NT2/D1 (cell line): ENCODE data around the gene FBXL16.
A peak's percentile ranks its signal among the peaks of the same experiment; 100 is the strongest.

Experiments
- DNase-seq: peaks from one replicate; pipeline ENCODE4 v3.0.0-alpha.2; 2011; ENCODE audit warnings: low read depth, low spot score
- H3K27me3 ChIP-seq: 2 replicates; pipeline ENCODE4 v1.6.0; 2011; ENCODE audit warnings: mild to moderate bottlenecking; ENCODE audit not compliant: insufficient read length, insufficient read depth
- H3K36me3 ChIP-seq: 2 replicates; pipeline ENCODE4 v1.6.1; 2011; ENCODE audit warnings: mild to moderate bottlenecking, low read length, mixed read lengths; ENCODE audit not compliant: insufficient read depth, insufficient read length
- H3K4me1 ChIP-seq: 2 replicates; pipeline ENCODE4 v1.5.1; 2011; ENCODE audit not compliant: insufficient read depth, insufficient read length
- H3K4me3 ChIP-seq: 2 replicates; pipeline ENCODE4 v1.5.1; 2011; ENCODE audit warnings: low read depth; ENCODE audit not compliant: insufficient read length
- H3K9ac ChIP-seq: 2 replicates; pipeline ENCODE4 v1.6.0; 2011; ENCODE audit warnings: low read depth; ENCODE audit not compliant: insufficient read length
- H3K9me3 ChIP-seq: 2 replicates; pipeline ENCODE4 v1.5.1; 2011; ENCODE audit warnings: mild to moderate bottlenecking, low read length; ENCODE audit not compliant: insufficient read depth
- SUZ12 ChIP-seq: IDR thresholded peaks from 2 replicates; pipeline ENCODE4 v1.6.1; 2011; ENCODE audit not compliant: insufficient read length, insufficient read depth; ENCODE audit errors: extremely low read depth
- YY1 ChIP-seq: IDR thresholded peaks from 2 replicates; pipeline ENCODE4 v1.6.1; 2011; ENCODE audit not compliant: insufficient read length, insufficient read depth
- ZNF274 ChIP-seq: IDR thresholded peaks from 2 replicates; pipeline ENCODE4 v1.6.1; 2011; ENCODE audit warnings: mild to moderate bottlenecking, low read depth, low read length

The FBXL16 gene

GRCh38 chr16:740459-740763 lies 34.8 kb upstream of the FBXL16 start:
- peak overlapping the region; percentile 97 for H3K9ac ChIP-seq
- H3K36me3 ChIP-seq, result peaks cover 34% of the 10 kb centered on the region
- H3K4me3 ChIP-seq, result peak overlapping the region; percentile 87
- no peaks in the 10 kb centered on the region for H3K27me3 ChIP-seq
- no peak for TF ChIP-seq ZNF274
- no peak for TF ChIP-seq YY1
- TF ChIP-seq SUZ12, result no peak
- peaks cover 2% of the 10 kb centered on the region for H3K4me1 ChIP-seq
- no peaks in the 10 kb centered on the region for H3K9me3 ChIP-seq
- no peak for DNase-seq

- H3K4me1 ChIP-seq, result peaks cover 2% of the 10 kb centered on the region
- peak overlapping the region; percentile 87 for H3K4me3 ChIP-seq
- H3K9ac ChIP-seq, result peak overlapping the region; percentile 97
- H3K9me3 ChIP-seq, result no peaks in the 10 kb centered on the region
- peaks cover 40% of the 10 kb centered on the region for H3K36me3 ChIP-seq
- TF ChIP-seq YY1 (no peak), SUZ12 (no peak)
- DNase-seq, result no peak
- no peaks in the 10 kb centered on the region for H3K27me3 ChIP-seq
Measured at GRCh38 chr16:739560-740458, 34.2 kb upstream of the FBXL16 start.

- no peak overlapping the region for H3K9ac ChIP-seq
- no peaks in the 10 kb centered on the region for H3K27me3 ChIP-seq
- no peaks in the 10 kb centered on the region for H3K9me3 ChIP-seq
- TF ChIP-seq SUZ12 (no peak), ZNF274 (no peak), YY1 (no peak)
- H3K36me3 ChIP-seq, result peaks cover 67% of the 10 kb centered on the region
- no peak overlapping the region for H3K4me3 ChIP-seq
- no peak for DNase-seq
- peaks cover 2% of the 10 kb centered on the region for H3K4me1 ChIP-seq
Measured at GRCh38 chr16:736936-737481, 31.4 kb upstream of the FBXL16 start.

GRCh38 chr16:735982-736453 lies 30.4 kb upstream of the FBXL16 start:
- DNase-seq, result no peak
- TF ChIP-seq YY1 (no peak), ZNF274 (no peak), SUZ12 (no peak)
- no peaks in the 10 kb centered on the region for H3K9me3 ChIP-seq
- peaks cover 5% of the 10 kb centered on the region for H3K4me1 ChIP-seq
- no peak overlapping the region for H3K4me3 ChIP-seq
- H3K27me3 ChIP-seq, result no peaks in the 10 kb centered on the region
- H3K9ac ChIP-seq, result no peak overlapping the region
- H3K36me3 ChIP-seq, result peaks cover 75% of the 10 kb centered on the region

GRCh38 chr16:734981-735881 lies 29.6 kb upstream of the FBXL16 start:
- no peak for TF ChIP-seq SUZ12
- TF ChIP-seq YY1, result no peak
- no peak for TF ChIP-seq ZNF274
- Histone ChIP-seq H3K27me3 (no peaks in the 10 kb centered on the region), H3K9ac (no peak overlapping the region), H3K36me3 (peaks cover 83% of the 10 kb centered on the region), H3K9me3 (no peaks in the 10 kb centered on the region), H3K4me3 (no peak overlapping the region), H3K4me1 (peaks cover 6% of the 10 kb centered on the region)
- DNase-seq, result no peak

GRCh38 chr16:734208-734980 lies 28.8 kb upstream of the FBXL16 start:
- H3K4me3 ChIP-seq, result no peak overlapping the region
- peaks cover 90% of the 10 kb centered on the region for H3K36me3 ChIP-seq
- H3K9me3 ChIP-seq, result no peaks in the 10 kb centered on the region
- H3K9ac ChIP-seq, result no peak overlapping the region
- H3K4me1 ChIP-seq, result peaks cover 10% of the 10 kb centered on the region
- DNase-seq, result no peak
- TF ChIP-seq YY1, result no peak
- TF ChIP-seq ZNF274, result no peak
- no peak for TF ChIP-seq SUZ12
- H3K27me3 ChIP-seq, result no peaks in the 10 kb centered on the region
